Colonic mucosa (tissue), 4 donors: ENCODE results near the gene IRX5. TPM values are rescaled to one million over a fixed set of nuclear protein-coding genes. Genes with fewer than 3 reads are reported as not detected.

Experiments
- DNase-seq: peaks from one replicate; pipeline ENCODE4 v3.0.0-alpha.2; 2020
- H3K27ac ChIP-seq: fragments of 200-600 bp; one replicate; pipeline ENCODE4 v1.8.0; 2021
- H3K27me3 ChIP-seq: fragments of 200-600 bp; one replicate; pipeline ENCODE4 v1.8.0; 2021
- H3K36me3 ChIP-seq: fragments of 200-600 bp; one replicate; pipeline ENCODE4 v1.8.0; 2021
- H3K4me1 ChIP-seq: fragments of 200-600 bp; one replicate; pipeline ENCODE4 v1.8.0; 2021; ENCODE audit warnings: mild to moderate bottlenecking
- H3K4me3 ChIP-seq: fragments of 200-600 bp; one replicate; pipeline ENCODE4 v1.8.0; 2021
- H3K9ac ChIP-seq, 2 donors: one replicate each; pipeline ENCODE4 v1.7.0; 2013; ENCODE audit warnings: control low read depth in 2 of 2, low read depth in 2 of 2, low read length in 2 of 2
- H3K9me3 ChIP-seq: fragments of 200-600 bp; one replicate; pipeline ENCODE4 v1.8.0; 2021
- intact Hi-C: fragments of 100-400 bp; cut with DNase I; formaldehyde crosslinking; loops from one replicate; pipeline ENCODE4 v1.14.1; 2022
- total RNA-seq, 2 donors: library from RNA; stranded (reverse); fragmentation: NEBNext Ultra II Directional in 1 of 2; extraction: Animal tissue kit (Norgen Biotek cat#: 25700) in 1 of 2; gene quantifications; one replicate each; pipeline ENCODE4 v1.2.1, GENCODE V29; 2021
- TF ChIP-seq, protein P1 (sequence below): fragments of 200-600 bp; IDR thresholded peaks from one replicate; pipeline ENCODE4 v1.8.0; 2022; ENCODE audit warnings: antibody characterized with exemption, mild to moderate bottlenecking
- donor health status: healthy.
- donor health status: DM: no; HTN: no; CAD: no.
- donor health status: DM: no; HTN: no; CAD: no.

IRX5 gene
- total RNA-seq, 2 donors from 2014 or later: 0.11 to 0.17 TPM

DNA sequence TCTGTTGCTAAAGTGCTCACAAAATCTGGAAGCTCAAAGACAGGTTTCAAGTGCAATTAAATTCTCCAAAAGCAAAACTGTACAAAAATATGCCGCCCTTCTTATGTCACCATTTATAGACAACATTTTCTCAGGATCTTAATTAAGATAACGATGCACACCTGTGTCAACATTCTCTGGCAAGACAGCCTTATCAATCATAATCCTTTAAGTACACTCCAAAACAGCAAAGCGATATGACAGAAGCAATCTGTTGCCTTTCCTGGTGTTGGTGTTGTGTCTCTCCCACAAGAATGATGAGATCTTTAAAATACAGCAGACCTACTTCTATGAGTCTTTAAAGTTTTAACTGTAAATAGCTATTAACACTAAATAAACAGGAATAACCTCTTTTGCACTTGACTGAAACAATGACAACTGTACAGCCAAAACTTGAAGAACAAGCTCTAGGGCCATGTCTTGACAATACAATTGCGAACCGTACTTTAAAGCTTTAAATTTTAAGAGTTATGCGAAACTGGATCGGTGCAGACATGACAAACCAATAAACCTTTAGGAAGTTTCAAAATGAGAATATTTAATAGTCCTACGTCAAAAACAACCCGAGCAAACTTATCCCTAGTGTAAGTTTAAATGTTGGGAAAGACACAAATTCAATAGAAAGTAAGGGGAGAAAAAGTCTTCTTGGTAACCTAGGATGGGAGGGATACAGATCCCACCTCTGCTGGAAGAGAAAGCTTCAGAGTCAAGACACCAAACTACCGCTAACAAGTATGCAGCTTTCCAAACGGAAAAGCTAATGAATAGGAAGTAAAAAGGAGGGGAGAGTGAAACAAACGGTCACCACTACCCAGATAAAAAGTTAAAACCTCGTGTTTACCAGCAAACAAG, 3.3 kb upstream of the IRX5 start:
- Histone ChIP-seq H3K4me1 (peaks cover 16% of the 10 kb centered on the region), H3K27me3 (peaks cover 55% of the 10 kb centered on the region), H3K36me3 (no peaks in the 10 kb centered on the region), H3K4me3 (no peak overlapping the region), H3K9me3 (no peaks in the 10 kb centered on the region), H3K9ac (no peak overlapping the region), H3K27ac (no peak overlapping the region)
- TF ChIP-seq, protein P1, sequence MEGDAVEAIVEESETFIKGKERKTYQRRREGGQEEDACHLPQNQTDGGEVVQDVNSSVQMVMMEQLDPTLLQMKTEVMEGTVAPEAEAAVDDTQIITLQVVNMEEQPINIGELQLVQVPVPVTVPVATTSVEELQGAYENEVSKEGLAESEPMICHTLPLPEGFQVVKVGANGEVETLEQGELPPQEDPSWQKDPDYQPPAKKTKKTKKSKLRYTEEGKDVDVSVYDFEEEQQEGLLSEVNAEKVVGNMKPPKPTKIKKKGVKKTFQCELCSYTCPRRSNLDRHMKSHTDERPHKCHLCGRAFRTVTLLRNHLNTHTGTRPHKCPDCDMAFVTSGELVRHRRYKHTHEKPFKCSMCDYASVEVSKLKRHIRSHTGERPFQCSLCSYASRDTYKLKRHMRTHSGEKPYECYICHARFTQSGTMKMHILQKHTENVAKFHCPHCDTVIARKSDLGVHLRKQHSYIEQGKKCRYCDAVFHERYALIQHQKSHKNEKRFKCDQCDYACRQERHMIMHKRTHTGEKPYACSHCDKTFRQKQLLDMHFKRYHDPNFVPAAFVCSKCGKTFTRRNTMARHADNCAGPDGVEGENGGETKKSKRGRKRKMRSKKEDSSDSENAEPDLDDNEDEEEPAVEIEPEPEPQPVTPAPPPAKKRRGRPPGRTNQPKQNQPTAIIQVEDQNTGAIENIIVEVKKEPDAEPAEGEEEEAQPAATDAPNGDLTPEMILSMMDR: no peak
- intact Hi-C loops: no loop called here
- DNase-seq: no peak

DNA sequence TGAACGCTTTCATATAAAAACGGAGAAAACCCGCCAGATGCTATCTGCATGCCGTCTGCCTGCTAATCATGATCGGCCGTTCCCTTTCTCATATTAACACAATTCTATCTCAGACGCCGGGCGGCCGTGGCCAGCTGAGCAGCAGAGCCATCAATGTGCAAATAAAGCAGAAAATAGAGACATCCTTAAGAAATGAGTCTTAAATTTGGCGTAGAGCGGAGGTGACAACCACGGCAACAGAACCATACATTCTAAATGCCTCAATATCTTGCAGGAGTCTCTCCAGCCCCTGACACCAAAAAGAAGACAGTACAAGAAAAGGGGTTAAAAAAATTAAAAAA, 2.7 kb upstream of the IRX5 start:
- H3K4me1 ChIP-seq: peaks cover 16% of the 10 kb centered on the region
- H3K36me3 ChIP-seq: no peaks in the 10 kb centered on the region
- H3K9me3 ChIP-seq: no peaks in the 10 kb centered on the region
- no peak overlapping the region for H3K9ac ChIP-seq
- intact Hi-C loops: no loop called here
- peaks cover 61% of the 10 kb centered on the region for H3K27me3 ChIP-seq
- H3K27ac ChIP-seq: no peak overlapping the region
- TF ChIP-seq, protein P1: no peak
- no peak for DNase-seq
- H3K4me3 ChIP-seq: no peak overlapping the region

DNA sequence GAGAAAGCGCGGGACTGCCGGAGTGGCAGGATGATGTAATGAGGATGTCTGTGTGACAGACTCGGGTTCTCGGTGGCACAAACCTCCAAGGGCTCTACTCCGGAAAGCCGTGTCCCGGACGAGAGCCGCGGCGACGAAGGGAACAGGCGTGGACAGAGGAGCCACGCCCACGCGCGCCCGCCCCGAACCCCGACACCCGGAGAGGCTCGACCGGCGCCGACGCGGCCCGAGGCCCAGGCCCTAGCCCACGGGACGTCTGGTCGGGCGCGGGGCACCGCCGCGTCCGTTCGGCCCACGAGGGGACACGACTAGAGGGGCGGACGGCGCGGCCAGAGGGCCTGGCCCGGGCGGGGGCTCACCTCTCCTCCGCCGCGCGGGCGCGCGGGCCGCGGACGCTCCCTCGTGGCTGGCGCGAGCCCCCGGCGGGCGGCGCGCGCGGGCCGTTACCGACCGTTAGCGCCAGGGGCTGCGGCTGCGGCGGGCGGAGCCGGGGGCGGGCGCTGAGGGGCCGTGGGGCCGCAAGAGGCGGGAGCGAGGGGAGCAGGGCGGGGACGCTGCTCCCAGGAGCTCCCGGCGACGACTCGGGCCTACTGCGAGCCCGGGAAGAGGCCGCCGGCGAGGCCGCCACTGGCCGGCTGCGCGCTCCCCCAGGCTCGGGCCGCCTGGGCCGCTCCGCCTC, 2.1 kb upstream of the IRX5 start:
- DNase-seq: no peak
- Histone ChIP-seq H3K27me3 (peaks cover 65% of the 10 kb centered on the region), H3K4me1 (peaks cover 16% of the 10 kb centered on the region), H3K9me3 (no peaks in the 10 kb centered on the region), H3K9ac (no peak overlapping the region), H3K27ac (no peak overlapping the region), H3K4me3 (peak overlapping the region; percentile 56), H3K36me3 (no peaks in the 10 kb centered on the region)
- intact Hi-C loops: no loop called here
- TF ChIP-seq, protein P1: no peak

DNA sequence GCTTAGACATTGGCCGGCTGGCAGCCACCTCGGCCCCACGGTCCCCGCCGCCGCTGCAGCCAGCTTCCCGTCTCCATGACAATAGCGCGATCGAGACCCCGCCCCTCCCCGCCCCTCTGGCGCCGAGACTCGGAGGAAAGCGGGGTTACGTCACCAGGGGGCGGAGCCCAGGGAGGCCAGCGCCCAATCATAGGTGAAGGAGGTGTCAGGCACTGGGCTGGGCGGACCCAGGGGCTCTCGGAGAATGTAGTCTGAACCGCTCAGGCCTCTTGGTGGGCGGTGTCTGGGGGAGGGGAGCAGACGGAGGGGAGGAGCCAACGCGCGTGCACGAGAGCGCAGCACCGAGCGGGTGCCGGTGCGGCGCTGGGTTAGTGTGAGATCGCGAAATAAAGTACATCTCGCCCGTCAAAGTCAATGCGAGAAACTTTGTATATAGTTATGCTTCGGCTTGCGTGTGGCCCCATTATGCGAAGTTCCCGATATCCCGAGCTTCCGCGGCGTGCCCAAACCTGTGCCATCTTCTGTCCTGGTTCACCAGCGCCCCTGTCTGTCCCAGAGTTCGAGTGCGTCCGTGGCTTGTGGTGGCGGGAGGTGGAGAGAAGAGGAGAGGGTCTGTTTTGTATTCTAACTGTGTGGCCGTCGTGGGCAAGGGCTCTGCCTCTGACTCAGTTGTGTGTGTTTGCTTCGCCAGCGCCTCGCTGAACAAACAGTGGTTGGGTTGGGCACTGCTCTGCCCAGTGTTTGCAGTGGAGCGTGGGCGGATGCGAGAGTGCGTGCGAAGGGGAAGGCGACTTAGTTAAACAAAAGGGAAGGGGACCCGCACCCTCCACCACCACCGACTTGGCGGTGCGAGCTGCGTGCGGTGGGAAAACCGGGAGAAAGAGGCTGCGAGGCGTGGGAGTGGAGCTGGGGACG, 1.3 kb upstream of the IRX5 start:
- H3K9ac ChIP-seq: peak overlapping the region in 1 of 2 donors; percentile 6
- H3K36me3 ChIP-seq: no peaks in the 10 kb centered on the region
- DNase-seq: peak; percentile 100
- peaks cover 71% of the 10 kb centered on the region for H3K27me3 ChIP-seq
- TF ChIP-seq, protein P1: no peak
- H3K4me1 ChIP-seq: peaks cover 16% of the 10 kb centered on the region
- intact Hi-C loops: loop anchor here (10.0 kb wide), 1 partner anchor 645 kb away; the partner anchor contains the start of gene IRX3
- no peak overlapping the region for H3K27ac ChIP-seq
- no peaks in the 10 kb centered on the region for H3K9me3 ChIP-seq
- peak overlapping the region; percentile 56 for H3K4me3 ChIP-seq

GRCh38 chr16:54930869-54931119, 129 bp downstream of the IRX5 start:
- intact Hi-C loops: loop anchor here (10.0 kb wide), 1 partner anchor 646 kb away; the partner anchor contains the start of gene IRX3
- H3K27ac ChIP-seq: no peak overlapping the region

More at GRCh38 chr16:54930869-54931119, 129 bp downstream of the IRX5 start:
- Histone ChIP-seq H3K27me3 (peaks cover 71% of the 10 kb centered on the region), H3K9ac (no peak overlapping the region), H3K4me1 (peaks cover 16% of the 10 kb centered on the region), H3K4me3 (peak overlapping the region; percentile 56), H3K9me3 (no peaks in the 10 kb centered on the region), H3K36me3 (no peaks in the 10 kb centered on the region)
- DNase-seq: no peak
- TF ChIP-seq, protein P1: no peak
